HG02973 (cell line): ENCODE data around the gene U2AF2.

ENCODE experiments used
- ATAC-seq: cut with Tn5 transposase; IDR thresholded peaks from one replicate; pipeline ENCODE4 v1.9.1; 2021; ENCODE audit warnings: moderate library complexity; ENCODE audit not compliant: unreplicated experiment

The U2AF2 gene

DNA sequence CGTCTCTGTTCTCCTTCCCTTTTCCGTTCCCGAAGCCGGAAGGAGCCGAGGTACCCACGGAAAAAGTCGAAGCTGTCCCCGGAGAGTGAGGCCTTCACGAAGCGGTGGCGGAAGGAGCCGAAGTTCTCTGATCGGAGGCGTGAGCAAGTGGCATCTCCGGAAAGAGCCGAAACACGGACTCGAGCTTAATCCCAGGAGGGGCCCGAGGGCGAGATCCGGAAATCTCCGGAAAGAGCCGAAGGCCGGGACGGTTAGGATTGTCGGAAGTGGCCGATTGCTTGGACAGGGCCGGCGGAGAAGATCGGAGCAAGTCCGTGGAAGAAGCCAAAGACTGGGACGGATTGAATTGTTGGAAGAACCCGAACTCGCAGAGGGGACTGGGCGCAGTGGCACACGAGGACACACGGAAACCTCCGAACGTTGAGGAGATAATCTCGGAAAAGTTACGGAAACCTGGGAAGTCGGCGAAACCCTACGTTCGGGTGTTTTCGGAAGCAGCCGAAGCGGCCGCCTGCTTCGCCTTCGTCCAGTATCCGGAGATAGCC lies 440 bp upstream of the U2AF2 start:
- peak; percentile 55 for ATAC-seq

- no peak for ATAC-seq
Observed at GRCh38 chr19:55655648-55656040, 809 bp downstream of the U2AF2 start.

GRCh38 chr19:55656552-55656951 lies 1.7 kb downstream of the U2AF2 start:
- no peak for ATAC-seq

DNA sequence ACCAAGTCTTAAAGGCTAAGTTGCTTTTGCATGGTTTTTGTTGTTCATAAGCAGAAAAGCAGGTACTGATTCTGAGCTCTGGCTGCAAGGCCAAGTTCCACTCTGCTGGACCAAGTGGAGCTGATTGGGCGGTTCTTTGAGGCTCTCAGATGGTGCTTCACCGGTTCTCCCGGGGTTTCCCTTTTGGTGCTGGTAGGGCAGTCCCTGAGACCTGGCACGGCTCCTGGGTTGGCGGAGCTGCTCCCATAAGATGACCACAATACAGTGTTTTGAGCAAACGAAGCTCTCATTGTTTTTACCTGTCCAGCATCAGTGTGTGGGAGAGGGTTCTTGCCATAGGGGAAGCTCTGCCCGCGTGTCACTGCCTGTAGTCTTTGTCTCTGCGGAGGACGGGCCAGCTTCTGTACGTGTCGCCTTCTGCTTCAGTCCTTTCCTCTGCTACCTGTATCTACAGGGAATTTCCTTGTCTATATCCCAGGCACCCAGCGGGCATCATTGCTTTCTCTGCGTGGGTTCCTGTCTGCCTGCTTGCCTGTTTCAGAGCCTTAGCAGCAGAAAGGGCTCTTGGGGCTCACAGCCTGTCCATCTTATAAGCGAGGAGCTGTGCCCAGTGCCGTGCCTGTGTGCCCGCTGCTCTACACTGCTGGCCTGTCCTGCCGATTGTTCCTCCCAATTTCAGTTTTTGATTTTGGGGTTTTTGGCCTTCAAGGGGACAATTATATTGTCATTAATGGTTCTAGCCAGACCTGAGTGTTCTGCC lies 2.3 kb downstream of the U2AF2 start:
- no peak for ATAC-seq

- ATAC-seq = no peak
Observed at GRCh38 chr19:55658846-55659459, 4.1 kb downstream of the U2AF2 start.

- ATAC-seq = no peak
Observed at GRCh38 chr19:55659822-55660221, 5.0 kb downstream of the U2AF2 start.

GRCh38 chr19:55660404-55660803 lies 5.6 kb downstream of the U2AF2 start:
- no peak for ATAC-seq

- no peak for ATAC-seq
Observed at GRCh38 chr19:55660991-55661390, 6.2 kb downstream of the U2AF2 start.

DNA sequence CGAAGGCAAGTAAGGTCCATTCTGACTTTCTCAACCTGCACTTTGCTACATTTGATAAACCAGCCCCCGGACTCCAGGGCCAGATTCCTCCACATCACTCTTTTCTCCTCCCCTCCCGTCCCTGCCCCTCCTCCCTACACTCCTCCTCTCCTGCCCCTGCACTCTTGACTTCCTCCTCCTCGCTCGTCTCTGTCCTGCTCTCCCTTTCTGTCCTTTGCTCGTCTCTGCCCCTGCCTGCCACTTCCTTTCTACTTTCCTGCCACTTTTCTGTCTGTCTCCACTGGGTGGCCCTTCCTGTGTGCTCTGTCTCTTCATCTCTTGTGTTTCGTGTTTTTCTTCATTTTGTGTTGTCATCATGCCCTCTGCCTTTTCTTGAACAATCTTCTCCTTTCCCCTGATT lies 7.0 kb downstream of the U2AF2 start:
- no peak for ATAC-seq

GRCh38 chr19:55663846-55664536 lies 9.2 kb downstream of the U2AF2 start:
- no peak for ATAC-seq

DNA sequence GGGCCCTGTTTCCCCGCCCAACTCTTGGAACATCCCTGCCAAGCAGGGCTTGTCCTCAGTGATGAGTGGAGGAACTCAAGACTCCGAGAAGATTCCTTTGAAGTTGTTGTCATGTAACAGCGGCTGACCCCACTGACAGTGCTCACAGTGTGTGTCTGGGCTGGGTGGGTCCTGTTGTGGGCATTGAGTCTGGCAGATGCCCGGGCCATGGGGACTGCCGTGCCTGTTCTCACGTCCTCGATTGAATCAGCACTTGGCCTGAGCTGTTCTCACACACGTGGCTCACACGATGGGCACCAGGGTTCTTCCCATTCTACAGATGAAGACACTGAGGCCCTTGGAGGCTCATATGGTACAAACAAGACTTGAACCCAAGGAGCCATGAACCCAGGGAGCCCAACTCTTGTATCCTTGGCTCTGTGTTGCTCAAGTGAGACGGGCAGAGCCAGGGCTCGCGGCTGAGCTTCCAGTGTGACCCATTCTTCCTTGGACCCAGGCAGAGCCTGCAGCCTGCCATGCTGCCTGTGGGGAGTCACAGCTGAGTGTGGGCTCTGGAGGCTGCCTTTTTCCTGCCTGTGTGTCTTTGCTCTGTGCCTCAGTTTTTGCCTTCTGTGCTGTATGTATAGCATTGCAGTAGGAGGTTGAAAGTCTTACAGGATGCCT lies 11.6 kb downstream of the U2AF2 start:
- ATAC-seq = no peak

DNA sequence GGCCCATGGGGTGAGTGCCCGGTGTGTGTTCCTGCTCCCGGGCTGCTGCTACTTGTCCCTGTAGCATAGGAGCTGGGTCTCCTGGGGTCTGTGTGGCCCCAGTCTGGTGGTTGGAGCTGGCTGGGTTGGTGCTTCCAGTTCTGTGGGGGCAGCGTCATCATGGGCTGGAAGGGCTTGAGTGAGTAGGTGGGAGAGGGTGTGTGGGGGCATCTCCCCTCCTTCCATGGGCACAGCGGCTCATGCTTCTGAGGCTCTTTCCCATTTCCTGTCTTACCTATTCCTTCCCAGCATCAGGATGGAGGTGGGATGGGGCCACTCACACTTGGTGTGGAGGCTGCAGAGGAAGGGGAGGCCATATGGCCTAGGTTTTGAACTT lies 12.2 kb downstream of the U2AF2 start:
- ATAC-seq = no peak

DNA sequence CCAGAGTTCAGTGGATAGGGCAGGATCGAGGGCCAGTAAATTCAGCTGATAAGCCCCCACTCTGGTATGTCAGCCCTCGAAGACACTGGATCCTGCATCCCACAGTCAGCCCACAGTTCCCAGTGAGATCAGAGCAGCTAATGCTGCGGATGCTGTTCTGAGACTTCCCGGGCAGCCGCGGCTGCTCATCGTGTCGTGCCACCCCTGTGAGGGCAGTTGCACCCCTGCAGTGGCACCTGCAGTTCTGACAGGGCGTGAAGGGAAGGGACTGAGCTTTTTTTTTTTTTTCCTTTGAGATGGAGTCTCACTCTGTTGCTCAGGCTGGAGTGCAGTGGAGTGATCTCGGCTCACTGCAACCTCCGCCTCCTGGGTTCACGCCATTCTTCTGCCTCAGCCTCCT lies 12.7 kb downstream of the U2AF2 start:
- no peak for ATAC-seq

DNA sequence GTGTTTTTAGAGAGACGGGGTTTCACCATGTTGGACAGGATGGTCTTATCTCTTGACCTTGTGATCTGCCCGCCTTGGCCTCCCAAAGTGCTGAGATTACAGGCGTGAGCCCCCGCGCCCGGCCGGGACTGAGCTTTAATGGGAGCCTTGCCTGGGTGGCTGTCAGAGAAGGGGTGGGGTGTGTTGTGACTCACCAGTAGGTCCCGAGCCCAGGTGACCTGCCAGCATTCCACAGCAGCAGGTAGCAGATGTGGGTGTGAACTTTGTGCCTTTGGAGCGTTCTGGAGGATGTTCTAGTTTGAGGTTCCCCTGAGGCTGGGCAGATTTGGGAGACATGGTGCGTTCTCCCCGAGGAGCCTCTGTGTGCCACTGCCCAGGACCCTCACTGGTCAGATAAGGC lies 13.1 kb downstream of the U2AF2 start:
- ATAC-seq = no peak

GRCh38 chr19:55668603-55669348 lies 13.9 kb downstream of the U2AF2 start:
- no peak for ATAC-seq

- ATAC-seq = no peak
Observed at GRCh38 chr19:55669418-55670279, 14.8 kb downstream of the U2AF2 start.

- no peak for ATAC-seq
Observed at GRCh38 chr19:55670280-55671053, 15.6 kb downstream of the U2AF2 start.

GRCh38 chr19:55671054-55671378 lies 16.2 kb downstream of the U2AF2 start:
- no peak for ATAC-seq

DNA sequence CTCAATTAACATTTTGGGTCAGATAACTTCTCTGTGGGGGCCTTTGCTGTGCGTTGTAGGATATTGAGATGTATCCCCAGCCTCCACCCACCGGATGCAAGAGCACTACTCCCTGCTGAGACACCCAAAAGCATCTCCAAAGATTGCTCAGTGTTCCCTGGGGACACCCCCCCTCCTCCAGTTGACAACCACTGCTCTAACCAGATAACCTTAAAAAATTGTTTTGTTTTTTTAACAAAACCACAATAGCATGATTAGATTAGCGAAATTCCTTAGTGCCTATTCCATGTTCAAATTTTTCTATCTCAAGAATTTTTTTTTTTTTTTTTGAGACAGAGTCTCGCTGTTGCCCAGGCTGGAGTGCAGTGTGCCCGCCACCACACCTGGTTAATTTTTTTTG lies 17.6 kb downstream of the U2AF2 start:
- ATAC-seq = no peak
